DMS 273 (cell line): ENCODE results near the gene ASB8.
"Not testable (repeated sequence)": the region's sequence is repeated elsewhere in the genome, so short reads cannot be mapped to it uniquely, and the experiment has no call there.

Source experiments
- DNase-seq: peaks from one replicate; lab custom pipeline; 2025; ENCODE audit not compliant: unreplicated experiment; lab: John Stamatoyannopoulos, UW

ASB8 gene

GRCh38 chr12:48183091-48183875 lies 26.0 kb upstream of the ASB8 start, which contains the start of gene CCDC184:
Gene CCDC184, plus strand, starts transcription at chr12:48183644. Its CDS starts 479 bp downstream, at chr12:48184123.
- DNase-seq: peak; percentile 89

GRCh38 chr12:48182631-48183030 lies 25.3 kb upstream of the ASB8 start:
- DNase-seq: no peak

GRCh38 chr12:48180857-48181495 lies 23.7 kb upstream of the ASB8 start:
- no peak for DNase-seq

- DNase-seq: no peak
These were observed 23.1 kb upstream of the ASB8 start for GRCh38 chr12:48180424-48180823.

- no peak for DNase-seq
These were observed 22.2 kb upstream of the ASB8 start for GRCh38 chr12:48179466-48179865.

- DNase-seq: no peak
These were observed 20.7 kb upstream of the ASB8 start for GRCh38 chr12:48177982-48178381.

- DNase-seq: no peak
These were observed 19.1 kb upstream of the ASB8 start for GRCh38 chr12:48176417-48176751.

- peak; percentile 17 for DNase-seq
These were observed 18.5 kb upstream of the ASB8 start for GRCh38 chr12:48175613-48176416.

GRCh38 chr12:48169011-48169410 lies 11.7 kb upstream of the ASB8 start:
- DNase-seq: no peak

- DNase-seq: peak; percentile 62
These were observed 8.0 kb upstream of the ASB8 start for GRCh38 chr12:48165089-48165981.

- no peak for DNase-seq
These were observed 7.1 kb upstream of the ASB8 start for GRCh38 chr12:48164451-48164850.

- DNase-seq: no peak
These were observed 5.9 kb upstream of the ASB8 start for GRCh38 chr12:48163150-48163747.

- peak; percentile 17 for DNase-seq
These were observed 3.5 kb upstream of the ASB8 start for GRCh38 chr12:48160807-48161206.

GRCh38 chr12:48160046-48160445 lies 2.7 kb upstream of the ASB8 start:
- no peak for DNase-seq

- no peak for DNase-seq
These were observed 615 bp upstream of the ASB8 start for GRCh38 chr12:48157889-48158370.

- no peak for DNase-seq
These were observed 680 bp downstream of the ASB8 start for GRCh38 chr12:48156652-48157017.

GRCh38 chr12:48155786-48156185 lies 1.5 kb downstream of the ASB8 start:
- not testable (repeated sequence) for DNase-seq

- peak; percentile 5 for DNase-seq
These were observed 6.1 kb downstream of the ASB8 start for GRCh38 chr12:48151103-48151771.

GRCh38 chr12:48145981-48146380 lies 11.3 kb downstream of the ASB8 start:
- DNase-seq: no peak

- DNase-seq: no peak
These were observed 13.4 kb downstream of the ASB8 start for GRCh38 chr12:48143898-48144297.
